ENCODE data around the gene LRFN4. TPM values are rescaled to one million over a fixed set of nuclear protein-coding genes. Genes with fewer than 3 reads are reported as not detected.

Gene LRFN4
- total RNA-seq, 2 donors from 2014 or later, result 20.7 to 51.7 TPM

DNA sequence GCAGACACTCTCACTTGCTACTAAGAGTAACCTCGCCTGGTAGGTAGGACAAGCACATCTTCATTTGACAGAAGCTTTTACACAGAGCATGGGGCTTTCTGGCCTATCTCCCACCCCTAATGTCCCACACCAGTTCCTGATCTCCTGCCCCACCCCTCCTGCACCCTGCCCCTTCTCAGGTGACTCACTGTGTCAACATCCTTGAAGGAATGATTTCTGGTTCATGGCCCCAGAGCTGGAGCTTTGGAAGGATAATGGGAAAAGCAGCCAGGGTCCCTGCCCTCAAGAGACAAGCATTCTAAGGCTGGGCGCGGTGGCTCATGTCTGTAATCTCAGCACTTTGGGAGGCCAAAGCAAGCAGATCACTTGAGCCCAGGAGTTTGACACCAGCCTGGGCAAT is 47.2 kb downstream of the LRFN4 start:
- no peak overlapping the region for H3K4me3 ChIP-seq
- DNase-seq, result peak; percentile 80
- intact Hi-C loops (cut with DNase I), result no loop called here
- H3K27ac ChIP-seq, result peak overlapping the region; percentile 69
- no peak overlapping the region for H3K9ac ChIP-seq (ENCODE audit: low read depth in 2 of 2, low read length in 2 of 2)
- TF ChIP-seq, protein P1, sequence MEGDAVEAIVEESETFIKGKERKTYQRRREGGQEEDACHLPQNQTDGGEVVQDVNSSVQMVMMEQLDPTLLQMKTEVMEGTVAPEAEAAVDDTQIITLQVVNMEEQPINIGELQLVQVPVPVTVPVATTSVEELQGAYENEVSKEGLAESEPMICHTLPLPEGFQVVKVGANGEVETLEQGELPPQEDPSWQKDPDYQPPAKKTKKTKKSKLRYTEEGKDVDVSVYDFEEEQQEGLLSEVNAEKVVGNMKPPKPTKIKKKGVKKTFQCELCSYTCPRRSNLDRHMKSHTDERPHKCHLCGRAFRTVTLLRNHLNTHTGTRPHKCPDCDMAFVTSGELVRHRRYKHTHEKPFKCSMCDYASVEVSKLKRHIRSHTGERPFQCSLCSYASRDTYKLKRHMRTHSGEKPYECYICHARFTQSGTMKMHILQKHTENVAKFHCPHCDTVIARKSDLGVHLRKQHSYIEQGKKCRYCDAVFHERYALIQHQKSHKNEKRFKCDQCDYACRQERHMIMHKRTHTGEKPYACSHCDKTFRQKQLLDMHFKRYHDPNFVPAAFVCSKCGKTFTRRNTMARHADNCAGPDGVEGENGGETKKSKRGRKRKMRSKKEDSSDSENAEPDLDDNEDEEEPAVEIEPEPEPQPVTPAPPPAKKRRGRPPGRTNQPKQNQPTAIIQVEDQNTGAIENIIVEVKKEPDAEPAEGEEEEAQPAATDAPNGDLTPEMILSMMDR (IDR thresholded peaks at IDR 0.05), result no peak
- H3K27me3 ChIP-seq, result no peaks in the 10 kb centered on the region
- no peaks in the 10 kb centered on the region for H3K36me3 ChIP-seq
- H3K9me3 ChIP-seq, result no peaks in the 10 kb centered on the region
- H3K4me1 ChIP-seq, result no peaks in the 10 kb centered on the region

- H3K4me3 ChIP-seq, result no peak overlapping the region
- TF ChIP-seq, protein P1 (IDR thresholded peaks at IDR 0.05), result no peak
- no peaks in the 10 kb centered on the region for H3K27me3 ChIP-seq
- intact Hi-C loops (cut with DNase I), result no loop called here
- DNase-seq, result no peak
- H3K9me3 ChIP-seq, result no peaks in the 10 kb centered on the region
- peak overlapping the region; percentile 69 for H3K27ac ChIP-seq
- H3K9ac ChIP-seq (ENCODE audit: low read depth in 2 of 2, low read length in 2 of 2), result no peak overlapping the region
- H3K36me3 ChIP-seq, result no peaks in the 10 kb centered on the region
- H3K4me1 ChIP-seq, result no peaks in the 10 kb centered on the region
Measured at GRCh38 chr11:66904561-66904960, 47.7 kb downstream of the LRFN4 start.

- DNase-seq, result no peak
- no peaks in the 10 kb centered on the region for H3K9me3 ChIP-seq
- H3K4me1 ChIP-seq, result no peaks in the 10 kb centered on the region
- H3K27me3 ChIP-seq, result no peaks in the 10 kb centered on the region
- TF ChIP-seq, protein P1 (IDR thresholded peaks at IDR 0.05), result no peak
- no peaks in the 10 kb centered on the region for H3K36me3 ChIP-seq
- intact Hi-C loops (cut with DNase I), result no loop called here
- no peak overlapping the region for H3K27ac ChIP-seq
- no peak overlapping the region for H3K9ac ChIP-seq (ENCODE audit: low read depth in 2 of 2, low read length in 2 of 2)
- no peak overlapping the region for H3K4me3 ChIP-seq
Measured at GRCh38 chr11:66904981-66905521, 48.2 kb downstream of the LRFN4 start.

DNA sequence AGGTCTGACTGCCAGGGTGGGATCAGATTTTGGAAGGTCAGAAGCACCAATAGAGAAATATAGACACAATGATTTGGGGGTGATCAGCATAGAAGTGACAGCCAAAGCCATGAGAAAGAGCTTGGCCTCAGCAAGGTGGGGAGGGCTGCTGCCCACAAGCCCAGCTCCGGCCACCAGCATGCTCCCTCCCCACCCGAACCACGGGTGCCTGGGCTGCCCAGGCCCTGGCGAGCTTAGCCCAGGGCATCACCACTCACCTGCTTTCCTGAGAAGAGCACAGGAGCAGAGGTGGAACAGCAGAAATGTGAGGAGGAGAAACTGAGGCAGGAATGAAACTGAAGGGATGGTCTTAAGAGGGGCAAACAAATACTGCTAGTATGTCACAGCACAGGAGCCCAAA is 48.8 kb downstream of the LRFN4 start:
- Histone ChIP-seq H3K27me3 (no peaks in the 10 kb centered on the region), H3K36me3 (no peaks in the 10 kb centered on the region), H3K4me1 (no peaks in the 10 kb centered on the region), H3K9ac (ENCODE audit: low read depth in 2 of 2, low read length in 2 of 2) (no peak overlapping the region), H3K4me3 (no peak overlapping the region), H3K9me3 (no peaks in the 10 kb centered on the region), H3K27ac (no peak overlapping the region)
- DNase-seq, result no peak
- TF ChIP-seq, protein P1 (IDR thresholded peaks at IDR 0.05), result no peak
- intact Hi-C loops (cut with DNase I), result no loop called here

GRCh38 chr11:66906061-66906733 is 49.3 kb downstream of the LRFN4 start:
- H3K9ac ChIP-seq (ENCODE audit: low read depth in 2 of 2, low read length in 2 of 2), result peak overlapping the region in 1 of 2 donors; percentile 6
- TF ChIP-seq, protein P1 (IDR thresholded peaks at IDR 0.05), result no peak
- H3K9me3 ChIP-seq, result no peaks in the 10 kb centered on the region
- H3K27me3 ChIP-seq, result no peaks in the 10 kb centered on the region
- no peak for DNase-seq
- intact Hi-C loops (cut with DNase I), result no loop called here
- no peak overlapping the region for H3K27ac ChIP-seq
- no peaks in the 10 kb centered on the region for H3K36me3 ChIP-seq
- no peaks in the 10 kb centered on the region for H3K4me1 ChIP-seq
- no peak overlapping the region for H3K4me3 ChIP-seq
